SK-N-SH treated with all-trans-retinoic acid at 6 μM for 48 hours (cell line): ENCODE results near the gene PRSS33.

Source experiments
- ATAC-seq: fragments of 200-7000 bp; cut with Tn5 transposase; 3 replicates; pipeline ENCODE4 v1.9.1; 2020; ENCODE audit warnings: mild to moderate bottlenecking, moderate library complexity
- ARNTL ChIP-seq: fragments of 450-650 bp; formaldehyde crosslinking; IDR thresholded peaks from 2 replicates; pipeline ENCODE4 v1.5.0; 2020; ENCODE audit warnings: low read depth, mild to moderate bottlenecking, moderate library complexity, borderline replicate concordance
- CSDC2 ChIP-seq: fragments of 250-450 bp; sonication (Bioruptor Pico); IDR thresholded peaks from 2 replicates; pipeline ENCODE4 v1.5.0; 2020; ENCODE audit warnings: mild to moderate bottlenecking, moderate library complexity
- ESRRG ChIP-seq: fragments of 250-450 bp; sonication (Bioruptor Pico); IDR thresholded peaks from 2 replicates; pipeline ENCODE4 v1.6.1; 2021; ENCODE audit warnings: mild to moderate bottlenecking
- GLIS3 ChIP-seq: fragments of 250-450 bp; sonication (Bioruptor Pico); IDR thresholded peaks from 2 replicates; pipeline ENCODE4 v1.5.0; 2020; ENCODE audit warnings: mild to moderate bottlenecking, moderate library complexity
- ISL1 ChIP-seq: fragments of 250-450 bp; sonication (Bioruptor Pico); IDR thresholded peaks from 2 replicates; pipeline ENCODE4 v2.1.2; 2022; ENCODE audit warnings: mild to moderate bottlenecking, moderate library complexity
- OSR1 ChIP-seq: fragments of 250-450 bp; sonication (Bioruptor Pico); IDR thresholded peaks from 2 replicates; pipeline ENCODE4 v1.8.0; 2022; ENCODE audit warnings: moderate library complexity, mild to moderate bottlenecking, inconsistent platforms
- PPARA ChIP-seq: fragments of 250-450 bp; sonication (Bioruptor Pico); IDR thresholded peaks from 2 replicates; pipeline ENCODE4 v1.5.0; 2020; ENCODE audit warnings: mild to moderate bottlenecking, borderline replicate concordance
- RARB ChIP-seq: fragments of 250-450 bp; sonication (Bioruptor Pico); IDR thresholded peaks from 2 replicates; pipeline ENCODE4 v1.8.0; 2021; ENCODE audit warnings: mild to moderate bottlenecking, moderate library complexity
- TCF4 ChIP-seq: fragments of 250-450 bp; sonication (Bioruptor Pico); IDR thresholded peaks from 2 replicates; pipeline ENCODE4 v1.8.0; 2021; ENCODE audit warnings: mild to moderate bottlenecking, moderate library complexity, borderline replicate concordance
- ZC3H10 ChIP-seq: fragments of 250-450 bp; sonication (Bioruptor Pico); IDR thresholded peaks from 2 replicates; pipeline ENCODE4 v1.5.1; 2021; ENCODE audit warnings: mild to moderate bottlenecking, moderate library complexity
- ZFP3 ChIP-seq: fragments of 250-450 bp; sonication (Bioruptor Pico); IDR thresholded peaks from 2 replicates; pipeline ENCODE4 v1.5.0; 2020; ENCODE audit warnings: mild to moderate bottlenecking, moderate library complexity
- ZFP30 ChIP-seq: fragments of 450-650 bp; formaldehyde crosslinking; IDR thresholded peaks from 2 replicates; pipeline ENCODE4 v1.5.0; 2022; ENCODE audit warnings: mild to moderate bottlenecking, moderate library complexity
- ZNF565 ChIP-seq: fragments of 450-650 bp; formaldehyde crosslinking; conservative IDR thresholded peaks from 2 replicates; pipeline ENCODE4 v1.5.0; 2020; ENCODE audit warnings: low read depth, mild to moderate bottlenecking, moderate library complexity
- ZNF70 ChIP-seq: fragments of 450-650 bp; formaldehyde crosslinking; IDR thresholded peaks from 2 replicates; pipeline ENCODE4 v1.5.0; 2020; ENCODE audit warnings: mild to moderate bottlenecking, moderate library complexity
- ZNF8 ChIP-seq: fragments of 450-650 bp; formaldehyde crosslinking; IDR thresholded peaks from 2 replicates; pipeline ENCODE4 v1.5.0; 2020; ENCODE audit warnings: mild to moderate bottlenecking, moderate library complexity
- TF ChIP-seq, protein P1 (sequence below): fragments of 250-450 bp; sonication (Bioruptor Pico); IDR thresholded peaks from 2 replicates; pipeline ENCODE4 v1.5.0; 2020; ENCODE audit warnings: mild to moderate bottlenecking, moderate library complexity
- TF ChIP-seq, protein P2 (sequence below): fragments of 250-450 bp; sonication (Bioruptor Pico); IDR thresholded peaks from 2 replicates; pipeline ENCODE4 v1.5.1; 2021; ENCODE audit warnings: mild to moderate bottlenecking, moderate library complexity
- TF ChIP-seq, protein P3 (sequence below): fragments of 250-450 bp; sonication (Bioruptor Pico); IDR thresholded peaks from 2 replicates; pipeline ENCODE4 v1.8.0; 2020; ENCODE audit warnings: mild to moderate bottlenecking, moderate library complexity, borderline replicate concordance
- TF ChIP-seq, protein P4 (sequence below): fragments of 250-450 bp; sonication (Bioruptor Pico); IDR thresholded peaks from 2 replicates; pipeline ENCODE4 v1.8.0; 2021; ENCODE audit warnings: low read depth, mild to moderate bottlenecking, moderate library complexity, borderline replicate concordance
- TF ChIP-seq, protein P5 (sequence below): fragments of 250-450 bp; sonication (Bioruptor Pico); IDR thresholded peaks from 2 replicates; pipeline ENCODE4 v1.5.1; 2020; ENCODE audit warnings: low read depth, mild to moderate bottlenecking, moderate library complexity

PRSS33 gene

DNA sequence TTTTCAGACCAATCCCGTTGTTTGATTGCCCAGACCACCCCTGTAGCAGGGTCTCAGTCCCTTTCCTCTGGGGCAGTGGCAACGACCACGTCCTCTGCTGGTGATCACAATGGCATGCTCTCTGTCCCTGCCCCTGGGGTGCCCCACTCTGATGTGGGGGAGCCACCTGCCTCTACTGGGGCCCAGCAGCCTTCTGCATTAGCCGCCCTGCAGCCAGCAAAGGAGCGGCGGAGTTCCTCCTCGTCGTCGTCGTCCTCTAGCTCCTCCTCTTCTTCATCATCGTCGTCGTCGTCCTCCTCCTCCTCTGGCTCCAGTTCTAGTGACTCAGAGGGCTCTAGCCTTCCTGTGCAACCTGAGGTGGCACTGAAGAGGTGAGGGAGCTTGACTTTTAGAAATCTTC lies 19.5 kb downstream of the PRSS33 start:
- no peak for ATAC-seq
- TF ChIP-seq, protein P1, sequence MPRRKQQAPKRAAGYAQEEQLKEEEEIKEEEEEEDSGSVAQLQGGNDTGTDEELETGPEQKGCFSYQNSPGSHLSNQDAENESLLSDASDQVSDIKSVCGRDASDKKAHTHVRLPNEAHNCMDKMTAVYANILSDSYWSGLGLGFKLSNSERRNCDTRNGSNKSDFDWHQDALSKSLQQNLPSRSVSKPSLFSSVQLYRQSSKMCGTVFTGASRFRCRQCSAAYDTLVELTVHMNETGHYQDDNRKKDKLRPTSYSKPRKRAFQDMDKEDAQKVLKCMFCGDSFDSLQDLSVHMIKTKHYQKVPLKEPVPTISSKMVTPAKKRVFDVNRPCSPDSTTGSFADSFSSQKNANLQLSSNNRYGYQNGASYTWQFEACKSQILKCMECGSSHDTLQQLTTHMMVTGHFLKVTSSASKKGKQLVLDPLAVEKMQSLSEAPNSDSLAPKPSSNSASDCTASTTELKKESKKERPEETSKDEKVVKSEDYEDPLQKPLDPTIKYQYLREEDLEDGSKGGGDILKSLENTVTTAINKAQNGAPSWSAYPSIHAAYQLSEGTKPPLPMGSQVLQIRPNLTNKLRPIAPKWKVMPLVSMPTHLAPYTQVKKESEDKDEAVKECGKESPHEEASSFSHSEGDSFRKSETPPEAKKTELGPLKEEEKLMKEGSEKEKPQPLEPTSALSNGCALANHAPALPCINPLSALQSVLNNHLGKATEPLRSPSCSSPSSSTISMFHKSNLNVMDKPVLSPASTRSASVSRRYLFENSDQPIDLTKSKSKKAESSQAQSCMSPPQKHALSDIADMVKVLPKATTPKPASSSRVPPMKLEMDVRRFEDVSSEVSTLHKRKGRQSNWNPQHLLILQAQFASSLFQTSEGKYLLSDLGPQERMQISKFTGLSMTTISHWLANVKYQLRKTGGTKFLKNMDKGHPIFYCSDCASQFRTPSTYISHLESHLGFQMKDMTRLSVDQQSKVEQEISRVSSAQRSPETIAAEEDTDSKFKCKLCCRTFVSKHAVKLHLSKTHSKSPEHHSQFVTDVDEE (CRISPR knock-in tag), result no peak
- TF ChIP-seq ISL1, result no peak
- no peak for TF ChIP-seq GLIS3
- TF ChIP-seq, all 23 proteins: peak for 0

DNA sequence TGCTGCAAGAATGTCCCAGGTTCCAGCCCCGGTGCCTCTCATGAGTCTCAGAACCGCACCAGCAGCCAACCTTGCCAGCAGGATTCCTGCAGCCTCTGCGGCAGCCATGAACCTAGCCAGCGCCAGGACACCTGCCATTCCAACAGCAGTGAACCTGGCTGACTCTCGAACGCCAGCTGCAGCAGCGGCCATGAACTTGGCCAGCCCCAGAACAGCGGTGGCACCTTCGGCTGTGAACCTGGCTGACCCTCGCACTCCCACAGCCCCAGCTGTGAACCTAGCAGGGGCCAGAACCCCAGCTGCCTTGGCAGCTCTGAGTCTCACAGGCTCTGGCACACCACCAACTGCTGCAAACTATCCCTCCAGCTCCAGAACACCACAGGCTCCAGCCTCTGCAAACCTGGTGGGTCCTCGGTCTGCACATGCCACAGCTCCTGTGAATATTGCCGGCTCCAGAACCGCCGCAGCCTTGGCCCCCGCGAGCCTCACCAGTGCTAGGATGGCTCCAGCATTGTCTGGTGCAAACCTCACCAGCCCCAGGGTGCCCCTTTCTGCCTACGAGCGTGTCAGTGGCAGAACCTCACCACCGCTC lies 20.1 kb downstream of the PRSS33 start:
- TF ChIP-seq, protein P2, sequence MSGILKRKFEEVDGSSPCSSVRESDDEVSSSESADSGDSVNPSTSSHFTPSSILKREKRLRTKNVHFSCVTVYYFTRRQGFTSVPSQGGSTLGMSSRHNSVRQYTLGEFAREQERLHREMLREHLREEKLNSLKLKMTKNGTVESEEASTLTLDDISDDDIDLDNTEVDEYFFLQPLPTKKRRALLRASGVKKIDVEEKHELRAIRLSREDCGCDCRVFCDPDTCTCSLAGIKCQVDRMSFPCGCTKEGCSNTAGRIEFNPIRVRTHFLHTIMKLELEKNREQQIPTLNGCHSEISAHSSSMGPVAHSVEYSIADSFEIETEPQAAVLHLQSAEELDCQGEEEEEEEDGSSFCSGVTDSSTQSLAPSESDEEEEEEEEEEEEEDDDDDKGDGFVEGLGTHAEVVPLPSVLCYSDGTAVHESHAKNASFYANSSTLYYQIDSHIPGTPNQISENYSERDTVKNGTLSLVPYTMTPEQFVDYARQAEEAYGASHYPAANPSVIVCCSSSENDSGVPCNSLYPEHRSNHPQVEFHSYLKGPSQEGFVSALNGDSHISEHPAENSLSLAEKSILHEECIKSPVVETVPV, result no peak
- TF ChIP-seq PPARA (CRISPR knock-in tag) (no peak), ZNF565 (no peak), ISL1 (no peak), TCF4 (no peak), RARB (CRISPR knock-in tag) (no peak)
- ATAC-seq, result no peak

DNA sequence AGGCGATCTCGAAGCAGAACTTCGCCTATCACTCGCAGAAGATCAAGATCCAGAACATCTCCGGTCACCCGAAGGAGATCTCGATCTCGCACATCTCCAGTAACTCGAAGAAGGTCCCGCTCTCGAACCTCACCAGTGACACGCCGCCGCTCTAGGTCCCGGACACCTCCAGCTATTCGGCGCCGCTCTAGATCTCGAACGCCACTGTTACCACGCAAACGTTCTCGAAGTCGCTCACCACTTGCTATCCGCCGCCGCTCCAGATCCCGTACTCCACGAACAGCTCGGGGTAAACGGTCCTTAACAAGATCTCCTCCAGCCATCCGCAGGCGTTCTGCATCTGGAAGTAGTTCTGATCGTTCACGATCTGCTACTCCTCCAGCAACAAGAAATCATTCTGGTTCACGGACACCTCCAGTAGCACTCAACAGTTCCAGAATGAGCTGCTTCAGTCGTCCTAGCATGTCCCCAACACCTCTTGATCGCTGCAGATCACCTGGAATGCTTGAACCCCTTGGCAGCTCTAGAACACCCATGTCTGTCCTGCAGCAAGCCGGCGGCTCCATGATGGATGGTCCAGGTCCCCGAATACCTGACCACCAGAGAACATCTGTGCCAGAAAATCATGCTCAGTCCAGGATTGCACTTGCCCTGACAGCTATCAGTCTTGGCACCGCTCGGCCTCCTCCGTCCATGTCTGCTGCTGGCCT lies 20.8 kb downstream of the PRSS33 start:
- no peak for ATAC-seq
- TF ChIP-seq ISL1 (no peak), ARNTL (CRISPR knock-in tag) (no peak), ZFP3 (CRISPR knock-in tag) (no peak), CSDC2 (CRISPR knock-in tag) (no peak), TCF4 (no peak), PPARA (CRISPR knock-in tag) (no peak), ZNF8 (no peak), GLIS3 (no peak), ZC3H10 (CRISPR knock-in tag) (no peak), OSR1 (CRISPR knock-in tag) (no peak), ZFP30 (CRISPR knock-in tag) (no peak), ZNF565 (no peak), ZNF70 (CRISPR knock-in tag) (no peak), ESRRG (CRISPR knock-in tag) (no peak)
- TF ChIP-seq, protein P3, sequence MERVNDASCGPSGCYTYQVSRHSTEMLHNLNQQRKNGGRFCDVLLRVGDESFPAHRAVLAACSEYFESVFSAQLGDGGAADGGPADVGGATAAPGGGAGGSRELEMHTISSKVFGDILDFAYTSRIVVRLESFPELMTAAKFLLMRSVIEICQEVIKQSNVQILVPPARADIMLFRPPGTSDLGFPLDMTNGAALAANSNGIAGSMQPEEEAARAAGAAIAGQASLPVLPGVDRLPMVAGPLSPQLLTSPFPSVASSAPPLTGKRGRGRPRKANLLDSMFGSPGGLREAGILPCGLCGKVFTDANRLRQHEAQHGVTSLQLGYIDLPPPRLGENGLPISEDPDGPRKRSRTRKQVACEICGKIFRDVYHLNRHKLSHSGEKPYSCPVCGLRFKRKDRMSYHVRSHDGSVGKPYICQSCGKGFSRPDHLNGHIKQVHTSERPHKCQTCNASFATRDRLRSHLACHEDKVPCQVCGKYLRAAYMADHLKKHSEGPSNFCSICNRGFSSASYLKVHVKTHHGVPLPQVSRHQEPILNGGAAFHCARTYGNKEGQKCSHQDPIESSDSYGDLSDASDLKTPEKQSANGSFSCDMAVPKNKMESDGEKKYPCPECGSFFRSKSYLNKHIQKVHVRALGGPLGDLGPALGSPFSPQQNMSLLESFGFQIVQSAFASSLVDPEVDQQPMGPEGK (CRISPR knock-in tag), result no peak
- TF ChIP-seq, protein P4, sequence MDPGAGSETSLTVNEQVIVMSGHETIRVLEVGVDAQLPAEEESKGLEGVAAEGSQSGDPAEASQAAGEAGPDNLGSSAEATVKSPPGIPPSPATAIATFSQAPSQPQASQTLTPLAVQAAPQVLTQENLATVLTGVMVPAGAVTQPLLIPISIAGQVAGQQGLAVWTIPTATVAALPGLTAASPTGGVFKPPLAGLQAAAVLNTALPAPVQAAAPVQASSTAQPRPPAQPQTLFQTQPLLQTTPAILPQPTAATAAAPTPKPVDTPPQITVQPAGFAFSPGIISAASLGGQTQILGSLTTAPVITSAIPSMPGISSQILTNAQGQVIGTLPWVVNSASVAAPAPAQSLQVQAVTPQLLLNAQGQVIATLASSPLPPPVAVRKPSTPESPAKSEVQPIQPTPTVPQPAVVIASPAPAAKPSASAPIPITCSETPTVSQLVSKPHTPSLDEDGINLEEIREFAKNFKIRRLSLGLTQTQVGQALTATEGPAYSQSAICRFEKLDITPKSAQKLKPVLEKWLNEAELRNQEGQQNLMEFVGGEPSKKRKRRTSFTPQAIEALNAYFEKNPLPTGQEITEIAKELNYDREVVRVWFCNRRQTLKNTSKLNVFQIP (CRISPR knock-in tag), result no peak
- TF ChIP-seq, protein P2, result no peak
- TF ChIP-seq, protein P5, sequence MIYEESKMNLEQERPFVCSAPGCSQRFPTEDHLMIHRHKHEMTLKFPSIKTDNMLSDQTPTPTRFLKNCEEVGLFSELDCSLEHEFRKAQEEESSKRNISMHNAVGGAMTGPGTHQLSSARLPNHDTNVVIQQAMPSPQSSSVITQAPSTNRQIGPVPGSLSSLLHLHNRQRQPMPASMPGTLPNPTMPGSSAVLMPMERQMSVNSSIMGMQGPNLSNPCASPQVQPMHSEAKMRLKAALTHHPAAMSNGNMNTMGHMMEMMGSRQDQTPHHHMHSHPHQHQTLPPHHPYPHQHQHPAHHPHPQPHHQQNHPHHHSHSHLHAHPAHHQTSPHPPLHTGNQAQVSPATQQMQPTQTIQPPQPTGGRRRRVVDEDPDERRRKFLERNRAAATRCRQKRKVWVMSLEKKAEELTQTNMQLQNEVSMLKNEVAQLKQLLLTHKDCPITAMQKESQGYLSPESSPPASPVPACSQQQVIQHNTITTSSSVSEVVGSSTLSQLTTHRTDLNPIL (CRISPR knock-in tag), result no peak
- TF ChIP-seq, all 23 proteins: peak for 0
